IPS DF 6.9 (cell line): ENCODE data around the gene MRNIP.

Source experiments
- DNase-seq: peaks from one replicate; pipeline ENCODE4 v3.0.0-alpha.2; 2013; ENCODE audit warnings: low read depth, low spot score
- H3K27ac ChIP-seq: one replicate; pipeline ENCODE4 v1.5.1; 2013; ENCODE audit warnings: low read length, control low read depth
- H3K27me3 ChIP-seq: 2 replicates; pipeline ENCODE4 v1.6.1; 2013; ENCODE audit warnings: mild to moderate bottlenecking, low read length; ENCODE audit not compliant: control insufficient read depth, insufficient read depth
- H3K36me3 ChIP-seq: 2 replicates; pipeline ENCODE4 v1.6.1; 2013; ENCODE audit warnings: low read length; ENCODE audit not compliant: control insufficient read depth, insufficient read depth
- H3K4me1 ChIP-seq: 2 replicates; pipeline ENCODE4 v1.6.1; 2013; ENCODE audit warnings: low read length; ENCODE audit not compliant: control insufficient read depth, insufficient read depth
- H3K4me3 ChIP-seq: 2 replicates; pipeline ENCODE4 v1.5.1; 2013; ENCODE audit warnings: mild to moderate bottlenecking, low read length
- H3K9me3 ChIP-seq: 2 replicates; pipeline ENCODE4 v1.6.1; 2013; ENCODE audit warnings: low read length, inconsistent platforms; ENCODE audit not compliant: control insufficient read depth, insufficient read depth
- WGBS: extraction: QIAGEN DNeasy Blood & Tissue Kit; methylation state at CpG from one replicate; pipeline ENCODE4 v1.1.7; 2013; ENCODE audit warnings: mixed read lengths, missing lambda C conversion rate; ENCODE audit not compliant: insufficient read length, insufficient coverage; 5-methylcytosine and 5-hydroxymethylcytosine counted together

The MRNIP gene

DNA sequence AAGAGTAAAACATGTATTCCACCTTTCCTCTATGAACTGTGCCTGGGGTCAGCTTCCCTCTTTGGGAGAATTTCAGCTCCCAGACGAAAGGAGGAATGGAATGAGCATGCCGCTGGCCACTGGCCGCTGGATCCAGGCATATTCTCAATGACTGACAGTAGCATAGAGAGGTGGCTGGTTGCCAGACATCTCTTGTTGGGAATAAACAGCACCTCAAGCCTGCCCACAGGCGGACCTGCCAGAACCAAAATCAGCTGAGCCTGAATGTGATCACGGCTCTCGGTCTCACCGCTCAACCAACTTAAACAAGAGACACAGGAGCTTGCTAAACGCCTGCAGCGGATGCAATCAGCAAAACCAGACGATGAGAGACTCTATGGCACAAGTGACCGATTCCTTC lies 28.5 kb upstream of the MRNIP start:
- Histone ChIP-seq H3K27ac (no peak overlapping the region), H3K9me3 (peaks cover 2% of the 10 kb centered on the region), H3K4me1 (no peaks in the 10 kb centered on the region), H3K4me3 (no peak overlapping the region), H3K36me3 (peaks cover 27% of the 10 kb centered on the region), H3K27me3 (no peaks in the 10 kb centered on the region)
- no CpG with 5 or more reads among the region's 11 CpGs for WGBS
- DNase-seq: no peak

DNA sequence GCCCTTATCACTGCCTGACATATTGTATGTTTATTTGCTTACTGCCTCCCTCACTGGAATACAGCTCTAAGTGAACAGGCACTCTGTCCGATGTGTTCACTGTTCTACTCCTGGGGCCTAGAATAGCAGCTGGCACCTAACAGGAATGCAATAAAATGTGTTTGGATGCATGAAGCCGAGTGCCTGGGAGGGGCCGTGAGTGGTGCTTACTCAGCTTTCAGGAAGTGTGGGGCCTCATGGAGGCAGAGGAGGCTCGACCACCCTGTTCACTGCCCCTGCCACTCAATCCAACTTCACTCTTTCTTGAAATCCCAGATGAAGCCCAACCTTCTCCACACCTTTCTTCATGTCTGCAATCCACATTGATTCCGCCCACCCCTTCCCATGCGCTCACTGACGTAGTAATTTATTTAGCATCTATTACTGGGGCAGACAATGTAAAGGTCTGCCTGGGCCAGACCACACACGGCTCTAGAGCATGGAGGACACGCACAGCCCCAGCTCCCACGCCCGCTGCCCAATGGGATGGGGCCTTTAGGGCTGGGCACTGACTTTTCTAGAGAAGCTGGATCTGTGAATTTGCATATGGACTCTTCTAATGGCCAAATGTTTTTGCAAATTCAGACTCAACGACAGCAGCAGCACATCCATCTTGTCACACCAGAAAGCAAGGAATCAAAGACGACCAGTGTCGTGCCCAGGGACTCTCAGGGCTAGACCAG lies 27.7 kb upstream of the MRNIP start:
- Histone ChIP-seq H3K27ac (no peak overlapping the region), H3K27me3 (no peaks in the 10 kb centered on the region), H3K9me3 (peaks cover 2% of the 10 kb centered on the region), H3K36me3 (peaks cover 21% of the 10 kb centered on the region), H3K4me3 (no peak overlapping the region), H3K4me1 (no peaks in the 10 kb centered on the region)
- no CpG with 5 or more reads among the region's 14 CpGs for WGBS
- no peak for DNase-seq

DNA sequence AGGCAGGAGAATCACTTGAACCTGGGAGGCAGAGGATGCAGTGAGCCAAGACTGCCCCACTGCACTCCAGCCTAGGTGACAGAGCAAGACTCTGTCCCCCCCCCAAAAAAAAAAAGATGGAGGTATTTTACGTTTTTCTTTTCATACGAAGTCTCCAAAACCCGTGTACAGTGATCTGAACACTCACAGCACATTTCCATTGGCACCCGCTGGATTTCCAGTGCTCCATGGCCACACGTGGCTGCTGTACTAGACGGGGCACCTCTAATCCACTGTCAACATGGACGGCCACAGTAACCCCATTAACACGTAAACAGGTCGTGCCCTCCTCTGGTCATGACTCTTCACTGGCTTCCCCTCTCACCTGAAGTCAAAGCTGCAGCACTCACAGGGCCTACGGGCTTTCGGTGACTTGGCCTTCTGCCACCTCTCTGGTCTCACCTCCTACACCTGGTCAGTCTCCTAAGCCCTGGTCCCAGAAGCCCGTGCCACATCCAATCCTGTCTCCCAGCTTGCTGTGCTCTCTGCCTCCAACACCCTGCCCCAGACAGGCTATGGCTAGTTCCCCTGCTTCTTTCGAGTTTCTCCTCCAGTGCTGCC lies 27.0 kb upstream of the MRNIP start:
- no CpG with 5 or more reads among the region's 13 CpGs for WGBS
- H3K27me3 ChIP-seq: no peaks in the 10 kb centered on the region
- peaks cover 15% of the 10 kb centered on the region for H3K36me3 ChIP-seq
- no peak for DNase-seq
- H3K9me3 ChIP-seq: peaks cover 2% of the 10 kb centered on the region
- H3K4me3 ChIP-seq: no peak overlapping the region
- H3K4me1 ChIP-seq: no peaks in the 10 kb centered on the region
- no peak overlapping the region for H3K27ac ChIP-seq

DNA sequence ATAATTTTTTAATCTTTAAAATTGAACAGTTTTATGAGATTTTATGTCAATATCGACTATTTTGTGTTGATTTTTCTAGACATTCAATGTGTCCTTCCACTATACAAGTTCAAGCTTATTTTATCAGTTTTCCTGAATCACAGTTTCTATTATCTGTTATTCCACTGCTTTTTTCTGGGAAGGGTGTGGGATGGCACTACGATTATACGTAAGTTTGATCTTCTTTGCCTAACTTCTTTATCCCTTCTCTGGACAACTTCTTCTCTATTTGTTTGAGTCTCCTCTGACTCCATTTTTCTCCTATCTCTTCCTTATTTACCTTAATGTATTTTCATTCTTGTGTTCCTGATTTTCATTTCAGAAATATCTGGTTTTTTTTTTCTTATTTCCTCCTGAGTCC lies 24.5 kb upstream of the MRNIP start:
- no peak overlapping the region for H3K27ac ChIP-seq
- DNase-seq: no peak
- H3K36me3 ChIP-seq: peaks cover 18% of the 10 kb centered on the region
- no peaks in the 10 kb centered on the region for H3K4me1 ChIP-seq
- no CpG with 5 or more reads among the region's 3 CpGs for WGBS
- no peaks in the 10 kb centered on the region for H3K27me3 ChIP-seq
- H3K9me3 ChIP-seq: peaks cover 2% of the 10 kb centered on the region
- H3K4me3 ChIP-seq: no peak overlapping the region

DNA sequence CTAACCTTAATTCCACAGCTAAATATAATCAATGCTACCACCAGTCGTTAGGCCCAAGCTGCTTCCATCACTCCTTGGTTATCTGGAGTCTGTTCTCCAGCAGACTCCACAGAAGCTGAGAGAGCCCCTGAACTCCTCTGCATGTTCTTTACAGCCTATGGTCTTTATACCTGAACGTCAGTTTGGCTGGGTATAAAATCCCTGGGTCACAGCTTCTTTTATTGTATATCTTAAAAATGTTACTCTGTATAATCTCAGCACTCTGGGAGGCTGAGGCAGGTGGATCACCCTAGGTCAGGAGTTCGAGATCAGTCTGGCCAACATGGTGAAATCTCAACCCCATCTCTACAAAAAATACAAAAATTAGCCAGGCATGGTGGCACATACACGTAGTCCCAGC lies 23.7 kb upstream of the MRNIP start:
- Histone ChIP-seq H3K27ac (no peak overlapping the region), H3K36me3 (peaks cover 20% of the 10 kb centered on the region), H3K4me1 (no peaks in the 10 kb centered on the region), H3K4me3 (no peak overlapping the region), H3K9me3 (peaks cover 2% of the 10 kb centered on the region), H3K27me3 (no peaks in the 10 kb centered on the region)
- 100% methylated on average over 1 of the region's 4 CpGs for WGBS
- DNase-seq: no peak

DNA sequence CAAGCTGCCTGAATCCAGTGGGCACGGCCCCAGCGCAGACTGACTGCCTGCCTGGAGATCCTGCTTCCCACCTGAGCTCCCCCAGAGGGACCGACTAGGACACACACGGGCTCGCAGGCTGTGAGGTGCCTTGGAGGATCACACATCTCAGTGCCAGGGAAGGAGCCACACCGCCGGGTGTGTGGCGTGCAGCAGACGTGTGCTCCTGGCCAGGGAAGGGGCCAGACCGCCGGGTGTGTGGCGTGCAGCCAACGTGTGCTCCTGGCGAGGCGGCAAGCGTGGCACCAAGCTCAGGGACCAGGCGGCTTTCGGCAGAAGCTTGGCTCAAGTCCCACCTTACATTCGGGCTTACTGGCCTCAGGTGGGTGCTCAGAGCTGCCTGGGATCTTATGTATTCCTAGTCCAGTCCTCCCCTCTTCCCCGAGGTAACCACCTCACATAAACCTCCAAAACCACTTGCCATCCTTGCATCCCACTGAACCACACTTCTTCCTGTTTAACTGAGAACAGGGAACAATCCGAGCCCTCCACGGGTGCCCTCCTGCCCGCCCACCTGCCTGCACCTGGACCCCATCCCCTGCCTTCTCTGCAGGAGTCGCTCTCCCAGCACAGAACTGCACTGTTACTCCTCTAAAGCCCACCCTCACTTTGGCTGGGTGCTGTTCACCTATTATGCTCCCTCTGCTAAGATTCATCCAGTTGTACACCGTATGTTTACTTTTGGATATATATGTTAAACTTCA lies 22.4 kb upstream of the MRNIP start:
- H3K27me3 ChIP-seq: no peaks in the 10 kb centered on the region
- peaks cover 20% of the 10 kb centered on the region for H3K36me3 ChIP-seq
- H3K9me3 ChIP-seq: peaks cover 2% of the 10 kb centered on the region
- no peaks in the 10 kb centered on the region for H3K4me1 ChIP-seq
- DNase-seq: no peak
- H3K27ac ChIP-seq: no peak overlapping the region
- no peak overlapping the region for H3K4me3 ChIP-seq
- WGBS: no CpG with 5 or more reads among the region's 25 CpGs

DNA sequence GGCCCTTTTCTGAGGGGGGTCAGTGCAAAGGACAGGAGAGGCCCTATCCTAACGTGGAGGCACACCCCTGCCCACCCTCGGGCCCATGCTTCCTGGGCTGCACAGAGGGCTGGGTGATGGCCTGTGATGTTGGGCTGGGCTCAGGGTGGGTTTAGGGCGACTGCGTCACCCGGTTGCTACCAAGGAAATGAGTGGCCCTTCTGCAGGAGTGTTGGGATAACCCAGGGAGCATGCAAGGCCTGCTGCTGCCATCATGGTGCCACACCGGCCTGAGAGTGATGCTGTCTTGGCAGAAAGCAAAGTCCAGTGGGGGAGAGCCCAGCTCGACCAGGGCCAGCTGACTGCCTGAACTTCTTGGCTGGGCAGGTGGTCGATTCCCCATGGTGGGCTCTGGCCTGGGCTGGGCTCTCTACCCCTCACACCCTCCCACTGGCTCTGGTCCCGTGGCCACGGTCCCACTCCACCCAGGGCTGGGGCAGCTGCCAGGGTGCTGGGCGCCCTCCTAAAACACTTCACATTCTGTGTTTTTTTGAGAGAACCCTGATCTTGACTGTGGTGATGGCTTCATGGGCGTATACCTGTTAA lies 21.5 kb upstream of the MRNIP start:
- Histone ChIP-seq H3K36me3 (peaks cover 23% of the 10 kb centered on the region), H3K9me3 (peaks cover 2% of the 10 kb centered on the region), H3K4me1 (no peaks in the 10 kb centered on the region), H3K27me3 (no peaks in the 10 kb centered on the region), H3K4me3 (no peak overlapping the region), H3K27ac (no peak overlapping the region)
- DNase-seq: no peak
- no CpG with 5 or more reads among the region's 12 CpGs for WGBS

DNA sequence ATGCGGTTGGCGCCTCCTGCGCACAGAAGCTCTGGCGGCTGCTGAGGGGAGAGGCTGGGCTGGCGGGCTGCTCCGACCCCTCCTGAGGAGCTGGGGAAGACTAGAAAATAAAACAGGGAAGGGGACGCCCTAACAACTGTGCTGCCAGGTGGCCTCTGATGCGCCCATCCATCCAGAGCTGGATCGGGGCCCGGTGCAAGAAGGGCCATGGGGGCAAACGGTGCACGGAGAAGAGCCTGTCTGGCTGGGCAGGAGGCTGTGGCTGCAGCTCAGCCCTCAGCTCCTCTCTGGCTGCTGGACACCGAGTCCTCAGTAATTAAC lies 21.0 kb upstream of the MRNIP start:
- Histone ChIP-seq H3K27me3 (no peaks in the 10 kb centered on the region), H3K4me3 (no peak overlapping the region), H3K36me3 (peaks cover 26% of the 10 kb centered on the region), H3K4me1 (no peaks in the 10 kb centered on the region), H3K9me3 (peaks cover 2% of the 10 kb centered on the region), H3K27ac (no peak overlapping the region)
- no peak for DNase-seq
- no CpG with 5 or more reads among the region's 13 CpGs for WGBS

DNA sequence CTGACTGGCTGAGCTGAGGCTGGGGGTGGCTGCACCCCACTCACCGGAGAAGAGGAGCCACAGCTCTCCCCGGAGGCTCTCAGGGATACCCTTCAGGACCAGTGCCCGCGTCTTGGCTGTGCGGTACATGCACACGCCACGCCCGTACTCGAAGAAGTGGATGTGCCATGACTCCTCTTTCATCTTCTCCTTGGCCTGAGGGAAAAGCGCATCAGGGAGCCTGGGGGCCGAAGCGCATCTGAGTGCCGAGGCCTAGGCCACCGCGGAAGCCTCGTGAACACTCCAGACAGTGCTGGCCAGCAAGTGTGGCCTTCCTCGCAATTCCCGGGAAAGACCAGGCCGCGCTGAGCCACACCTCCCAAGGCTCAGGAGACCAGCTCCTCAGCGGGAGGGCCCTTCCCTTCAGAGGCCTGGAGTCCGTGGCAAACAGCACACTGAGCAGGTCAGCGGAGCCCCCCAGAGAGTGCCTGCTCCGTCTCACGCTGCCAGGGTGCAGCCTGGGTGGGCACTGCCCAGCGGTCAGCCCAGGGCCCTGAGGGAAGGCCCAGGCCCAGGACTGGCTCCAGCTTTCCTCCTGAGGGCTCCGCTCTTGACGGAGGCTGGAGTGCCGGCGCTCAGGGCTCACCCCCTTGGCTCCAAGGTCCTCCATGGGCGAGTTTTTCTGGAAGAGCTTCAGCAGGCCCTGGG lies 20.5 kb upstream of the MRNIP start:
- Histone ChIP-seq H3K4me3 (no peak overlapping the region), H3K27me3 (no peaks in the 10 kb centered on the region), H3K36me3 (peaks cover 24% of the 10 kb centered on the region), H3K4me1 (no peaks in the 10 kb centered on the region), H3K27ac (no peak overlapping the region), H3K9me3 (peaks cover 2% of the 10 kb centered on the region)
- no CpG with 5 or more reads among the region's 31 CpGs for WGBS
- no peak for DNase-seq
